PC-3 (cell line): Measurements from ENCODE around the gene TBX6. TPM values are rescaled to one million over a fixed set of nuclear protein-coding genes. Genes with fewer than 3 reads are reported as not detected.

Experiments used
- ATAC-seq: fragments of 200-7000 bp; cut with Tn5 transposase; 2 replicates; pipeline ENCODE4 v1.9.1; 2020; ENCODE audit warnings: mild to moderate bottlenecking, moderate library complexity
- BruUV-seq: library from RNA; stranded (reverse); fragments of 400-500 nt; replicated peaks from 2 replicates; lab custom pipeline; 2021; lab: Mats Ljungman, UMichigan
- CTCF ChIA-PET: fragments of 300-600 bp; sonication (Branson Sonifier 250); formaldehyde crosslinking; loops from one replicate; lab custom pipeline; 2022; ENCODE audit warnings: antibody characterized with exemption; lab: Charles Lee
- POLR2A ChIA-PET: fragments of 300-600 bp; sonication (Branson Sonifier 250); formaldehyde crosslinking; loops from one replicate; lab custom pipeline; 2022; ENCODE audit warnings: antibody characterized with exemption; ENCODE audit not compliant: unreplicated experiment; lab: Charles Lee
- DNase-seq: peaks from one replicate; pipeline ENCODE4 v3.0.0-alpha.2; 2015
- H2AFZ ChIP-seq: fragments of 300-600 bp; sonication (generic); 2 replicates; pipeline ENCODE4 v1.6.0; 2016; ENCODE audit warnings: antibody characterized with exemption, low read length
- H3F3A ChIP-seq: fragments of 300-600 bp; sonication (generic); one replicate; pipeline ENCODE4 v1.6.0; 2017; ENCODE audit warnings: antibody characterized with exemption, low read length, control low read depth, mild to moderate bottlenecking; ENCODE audit not compliant: unreplicated experiment
- H3K27ac ChIP-seq: fragments of 300-600 bp; sonication (generic); 2 replicates; pipeline ENCODE4 v1.5.1; 2016; ENCODE audit warnings: mild to moderate bottlenecking, low read length
- H3K27me3 ChIP-seq: fragments of 300-600 bp; sonication (generic); 2 replicates; pipeline ENCODE4 v1.6.1; 2016; ENCODE audit warnings: low read length, mixed read lengths
- H3K36me3 ChIP-seq: fragments of 300-600 bp; sonication (generic); 2 replicates; pipeline ENCODE4 v1.6.1; 2016; ENCODE audit warnings: low read depth, mixed run types, low read length, mixed read lengths
- H3K4me1 ChIP-seq: fragments of 300-600 bp; sonication (generic); 2 replicates; pipeline ENCODE4 v1.5.1; 2016; ENCODE audit warnings: low read length; ENCODE audit not compliant: insufficient read depth
- H3K4me2 ChIP-seq: fragments of 300-600 bp; sonication (generic); 2 replicates; pipeline ENCODE4 v1.6.0; 2016; ENCODE audit warnings: low read length
- H3K4me3 ChIP-seq: fragments of 300-600 bp; sonication (generic); 2 replicates; pipeline ENCODE4 v1.5.1; 2016; ENCODE audit warnings: mild to moderate bottlenecking, low read length, mixed read lengths
- H3K79me2 ChIP-seq: fragments of 300-600 bp; sonication (generic); 2 replicates; pipeline ENCODE4 v1.6.1; 2017; ENCODE audit warnings: low read length, mixed read lengths
- H3K9ac ChIP-seq: fragments of 300-600 bp; sonication (generic); 2 replicates; pipeline ENCODE4 v1.6.0; 2016; ENCODE audit warnings: mild to moderate bottlenecking, low read length
- H3K9me2 ChIP-seq: fragments of 300-600 bp; sonication (generic); replicated peaks from 2 replicates; pipeline ENCODE4 v1.6.1; 2016; ENCODE audit warnings: mixed run types, low read length, mixed read lengths
- H3K9me3 ChIP-seq: fragments of 300-600 bp; sonication (generic); 2 replicates; pipeline ENCODE4 v1.6.1; 2016; ENCODE audit warnings: low read length, mixed read lengths
- H4K20me1 ChIP-seq: fragments of 300-600 bp; sonication (generic); 2 replicates; pipeline ENCODE4 v1.6.1; 2016; ENCODE audit warnings: low read length, mixed read lengths
- EZH2 ChIP-seq: fragments of 300-600 bp; sonication (generic); IDR thresholded peaks from one replicate; pipeline ENCODE4 v1.6.1; 2017; ENCODE audit warnings: antibody characterized with exemption, mild to moderate bottlenecking, low read length; ENCODE audit not compliant: unreplicated experiment
- EZH2phosphoT487 ChIP-seq: fragments of 300-600 bp; sonication (generic); IDR thresholded peaks from 2 replicates; pipeline ENCODE4 v1.6.1; 2018; ENCODE audit warnings: mild to moderate bottlenecking, antibody characterized with exemption, low read length, borderline replicate concordance
- intact Hi-C: fragments of 100-400 bp; cut with micrococcal nuclease; formaldehyde crosslinking; loops from 2 replicates; pipeline ENCODE4 v1.9.0; 2023
- total RNA-seq: library from RNA; depleted of rRNA; stranded (reverse); fragments of >200 nt; gene quantifications from 2 replicates; pipeline ENCODE4 v1.2.3, GENCODE V29; 2014
- TF ChIP-seq, protein P1 (sequence below): fragments of 300-600 bp; sonication (generic); conservative IDR thresholded peaks from 2 replicates; pipeline ENCODE4 v1.5.1; 2017; ENCODE audit warnings: antibody characterized with exemption, low read depth, mild to moderate bottlenecking, low read length

The TBX6 gene
- total RNA-seq, 1 experiment from 2014 or later, result 1.1 TPM

DNA sequence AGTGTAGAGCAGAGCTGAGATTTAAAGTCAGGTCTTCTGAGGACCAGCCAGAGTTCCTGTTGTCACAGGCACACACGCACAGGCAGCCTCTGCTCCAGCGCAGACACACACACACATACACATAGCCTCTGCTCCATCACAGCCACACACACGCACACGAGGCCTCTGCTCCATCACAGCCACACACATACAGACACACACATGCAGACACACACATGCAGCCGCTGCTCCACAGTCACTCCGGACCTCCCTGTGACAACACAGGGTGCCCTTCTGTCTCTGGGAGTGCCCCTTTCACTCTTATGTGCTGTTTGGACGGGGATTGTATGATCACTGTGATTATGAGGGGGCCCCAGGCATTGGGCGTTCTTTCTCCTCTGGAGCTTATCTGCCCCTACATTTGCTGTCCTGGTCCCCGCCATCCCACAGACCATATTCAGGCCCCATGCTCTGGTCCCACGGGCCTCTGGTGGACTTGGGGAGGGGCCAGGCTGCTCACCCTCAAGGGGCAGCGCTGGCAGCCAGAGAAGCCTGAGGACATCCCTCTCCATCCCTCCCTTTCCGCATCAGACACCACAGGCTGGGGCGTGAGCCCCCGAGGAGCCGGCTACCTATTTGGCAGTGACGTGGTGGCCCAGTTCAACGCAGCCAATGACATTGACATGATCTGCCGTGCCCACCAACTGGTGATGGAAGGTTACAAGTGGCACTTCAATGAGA, 7.5 kb downstream of the TBX6 start:
- DNase-seq, result no peak
- TF ChIP-seq EZH2 (no peak), EZH2phosphoT487 (no peak)
- TF ChIP-seq, protein P1, sequence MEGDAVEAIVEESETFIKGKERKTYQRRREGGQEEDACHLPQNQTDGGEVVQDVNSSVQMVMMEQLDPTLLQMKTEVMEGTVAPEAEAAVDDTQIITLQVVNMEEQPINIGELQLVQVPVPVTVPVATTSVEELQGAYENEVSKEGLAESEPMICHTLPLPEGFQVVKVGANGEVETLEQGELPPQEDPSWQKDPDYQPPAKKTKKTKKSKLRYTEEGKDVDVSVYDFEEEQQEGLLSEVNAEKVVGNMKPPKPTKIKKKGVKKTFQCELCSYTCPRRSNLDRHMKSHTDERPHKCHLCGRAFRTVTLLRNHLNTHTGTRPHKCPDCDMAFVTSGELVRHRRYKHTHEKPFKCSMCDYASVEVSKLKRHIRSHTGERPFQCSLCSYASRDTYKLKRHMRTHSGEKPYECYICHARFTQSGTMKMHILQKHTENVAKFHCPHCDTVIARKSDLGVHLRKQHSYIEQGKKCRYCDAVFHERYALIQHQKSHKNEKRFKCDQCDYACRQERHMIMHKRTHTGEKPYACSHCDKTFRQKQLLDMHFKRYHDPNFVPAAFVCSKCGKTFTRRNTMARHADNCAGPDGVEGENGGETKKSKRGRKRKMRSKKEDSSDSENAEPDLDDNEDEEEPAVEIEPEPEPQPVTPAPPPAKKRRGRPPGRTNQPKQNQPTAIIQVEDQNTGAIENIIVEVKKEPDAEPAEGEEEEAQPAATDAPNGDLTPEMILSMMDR, result no peak
- Histone ChIP-seq H3K9me2 (no peaks in the 10 kb centered on the region), H3K4me2 (no peak overlapping the region), H3K9ac (no peak overlapping the region), H2AFZ (no peak overlapping the region), H3K4me3 (no peak overlapping the region), H3K9me3 (no peaks in the 10 kb centered on the region), H4K20me1 (no peaks in the 10 kb centered on the region), H3F3A (no peaks in the 10 kb centered on the region), H3K27ac (no peak overlapping the region), H3K36me3 (peaks cover 8% of the 10 kb centered on the region; the same call in 1 of the 2 replicates), H3K79me2 (peaks cover 9% of the 10 kb centered on the region), H3K27me3 (no peaks in the 10 kb centered on the region), H3K4me1 (peaks cover 2% of the 10 kb centered on the region)
- intact Hi-C loops, result no loop called here
- no TSS peak for BruUV-seq
- ATAC-seq, result no peak
- POLR2A ChIA-PET, result no interaction called here
- CTCF ChIA-PET, result no interaction called here

DNA sequence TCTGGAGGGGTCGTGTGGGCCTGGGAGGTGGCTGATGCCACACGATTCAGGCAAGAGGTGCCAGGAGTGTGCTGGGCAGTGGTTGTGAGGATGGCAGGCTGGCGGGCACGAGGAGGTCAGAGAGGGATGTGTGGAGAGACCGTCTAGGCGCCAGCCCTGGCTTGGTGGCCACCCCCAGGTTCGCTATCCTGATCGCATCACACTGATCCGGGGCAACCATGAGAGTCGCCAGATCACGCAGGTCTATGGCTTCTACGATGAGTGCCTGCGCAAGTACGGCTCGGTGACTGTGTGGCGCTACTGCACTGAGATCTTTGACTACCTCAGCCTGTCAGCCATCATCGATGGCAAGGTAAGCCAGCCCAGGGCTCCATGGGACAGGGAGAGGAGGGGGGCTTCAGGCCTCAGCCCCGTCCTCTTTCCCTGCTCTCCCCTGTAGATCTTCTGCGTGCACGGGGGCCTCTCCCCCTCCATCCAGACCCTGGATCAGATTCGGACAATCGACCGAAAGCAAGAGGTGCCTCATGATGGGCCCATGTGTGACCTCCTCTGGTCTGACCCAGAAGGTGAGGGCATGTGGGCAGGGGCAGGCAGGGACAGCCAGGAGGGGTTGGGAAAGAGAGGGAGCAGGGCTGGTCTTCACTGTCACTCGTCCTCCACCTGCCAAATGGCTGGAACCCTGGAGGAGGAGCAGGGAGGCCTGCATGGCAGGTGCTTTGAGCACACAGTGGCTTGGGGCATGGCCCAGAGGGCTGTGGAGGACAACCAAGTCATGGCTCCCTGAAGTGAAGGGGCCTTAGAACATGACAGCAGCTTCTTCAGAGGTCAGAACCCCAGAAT, 8.3 kb downstream of the TBX6 start:
- ATAC-seq (no peak), DNase-seq (no peak)
- Histone ChIP-seq H3K4me3 (no peak overlapping the region), H3K4me1 (no peaks in the 10 kb centered on the region), H3F3A (no peaks in the 10 kb centered on the region), H3K9me3 (no peaks in the 10 kb centered on the region), H3K36me3 (peaks cover 10% of the 10 kb centered on the region; the same call in 1 of the 2 replicates), H2AFZ (no peak overlapping the region), H3K27me3 (no peaks in the 10 kb centered on the region), H4K20me1 (no peaks in the 10 kb centered on the region), H3K9ac (no peak overlapping the region), H3K4me2 (no peak overlapping the region), H3K9me2 (no peaks in the 10 kb centered on the region), H3K27ac (no peak overlapping the region), H3K79me2 (peaks cover 17% of the 10 kb centered on the region)
- intact Hi-C loops, result no loop called here
- CTCF ChIA-PET, result no interaction called here
- BruUV-seq, result no TSS peak
- POLR2A ChIA-PET, result no interaction called here
- TF ChIP-seq EZH2phosphoT487 (no peak), EZH2 (no peak)
- TF ChIP-seq, protein P1, result no peak
